Fibroblast of the conjunctiva (primary cell): Measurements from ENCODE around the gene MAVS.
"Not testable (repeated sequence)": the region's sequence is repeated elsewhere in the genome, so short reads cannot be mapped to it uniquely, and the experiment has no call there.

ENCODE experiments used
- DNase-seq: peaks from one replicate; pipeline ENCODE4 v3.0.0-alpha.2; 2010; ENCODE audit warnings: low read depth

Gene MAVS

DNA sequence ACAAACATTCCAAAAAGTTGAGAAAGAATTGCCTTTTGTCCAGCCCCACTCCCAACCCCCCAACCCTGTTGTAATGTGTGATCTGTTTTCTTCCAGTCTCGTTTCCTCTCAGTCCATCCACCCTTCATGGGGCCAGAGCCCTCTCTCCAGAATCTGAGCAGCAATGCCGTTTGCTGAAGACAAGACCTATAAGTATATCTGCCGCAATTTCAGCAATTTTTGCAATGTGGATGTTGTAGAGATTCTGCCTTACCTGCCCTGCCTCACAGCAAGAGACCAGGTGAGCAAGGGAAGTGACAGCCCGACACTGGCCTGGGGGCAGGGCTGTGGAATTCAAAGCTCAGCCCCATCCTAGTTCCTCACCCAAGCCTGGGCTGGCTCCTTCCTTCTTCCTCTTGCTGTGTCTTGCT lies 7.8 kb downstream of the MAVS start:
- DNase-seq, result no peak

DNA sequence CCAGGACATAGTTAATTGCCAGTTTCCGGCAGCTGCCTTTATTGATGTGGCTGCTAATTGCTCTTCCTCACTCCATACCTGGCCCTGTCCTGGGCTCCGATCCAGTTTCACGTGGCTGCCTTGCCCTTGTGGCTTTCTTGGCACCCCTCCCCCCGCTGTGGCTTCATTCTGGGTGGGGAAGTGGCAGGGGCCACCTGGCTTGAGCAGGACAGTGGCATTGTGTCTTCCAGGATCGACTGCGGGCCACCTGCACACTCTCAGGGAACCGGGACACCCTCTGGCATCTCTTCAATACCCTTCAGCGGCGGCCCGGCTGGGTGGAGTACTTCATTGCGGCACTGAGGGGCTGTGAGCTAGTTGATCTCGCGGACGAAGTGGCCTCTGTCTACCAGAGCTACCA lies 10.8 kb downstream of the MAVS start:
- DNase-seq, result no peak

DNA sequence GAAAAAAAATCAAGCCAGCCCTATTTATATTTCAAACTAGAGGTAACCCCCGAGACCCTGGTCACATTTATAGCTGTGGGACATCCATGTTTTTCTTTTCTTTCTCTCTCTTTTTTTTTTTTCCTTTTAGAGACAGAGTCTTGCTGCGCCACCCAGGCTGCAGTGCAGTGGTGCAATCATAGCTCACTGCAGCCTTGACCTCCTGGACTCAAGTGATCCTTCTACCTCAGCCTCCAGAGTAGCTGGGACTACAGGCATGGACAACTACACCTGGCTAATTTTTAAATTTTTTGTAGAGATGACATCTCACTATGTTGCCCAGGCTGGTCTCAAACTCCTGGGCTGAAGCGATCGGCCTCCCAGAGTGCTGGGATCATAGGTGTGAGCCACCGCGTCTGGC lies 12.1 kb downstream of the MAVS start:
- no peak for DNase-seq

DNA sequence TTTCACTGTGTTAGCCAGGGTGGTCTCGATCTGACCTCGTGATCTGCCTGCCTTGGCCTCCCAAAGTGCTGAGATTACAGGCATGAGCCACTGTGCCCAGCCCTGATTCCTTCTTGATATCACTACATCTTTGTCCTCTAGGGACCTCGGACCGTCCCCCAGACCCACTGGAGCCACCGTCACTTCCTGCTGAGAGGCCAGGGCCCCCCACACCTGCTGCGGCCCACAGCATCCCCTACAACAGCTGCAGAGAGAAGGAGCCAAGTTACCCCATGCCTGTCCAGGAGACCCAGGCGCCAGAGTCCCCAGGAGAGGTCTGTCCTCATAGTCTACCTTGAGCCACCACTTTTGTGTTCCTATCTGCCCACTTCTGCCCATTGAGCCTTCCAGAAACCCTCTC lies 14.6 kb downstream of the MAVS start:
- no peak for DNase-seq

DNA sequence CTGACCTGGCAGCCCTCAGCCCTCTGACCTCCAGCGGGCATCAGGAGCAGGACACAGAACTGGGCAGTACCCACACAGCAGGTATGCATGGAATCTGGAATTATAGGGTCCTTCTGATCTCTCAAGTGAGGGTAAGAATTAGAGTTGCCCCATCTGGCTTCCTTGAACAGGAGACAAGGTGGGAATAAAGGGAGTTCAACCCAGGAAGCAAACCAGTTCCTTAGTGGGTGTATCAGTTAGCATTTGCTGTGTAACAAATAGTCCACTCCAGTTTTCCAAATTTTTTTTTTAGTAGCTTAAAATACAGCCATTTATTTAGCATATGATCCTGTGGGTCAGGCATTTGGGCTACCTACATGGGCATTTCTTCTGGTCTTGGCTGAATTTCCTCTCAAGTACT lies 15.7 kb downstream of the MAVS start:
- no peak for DNase-seq

DNA sequence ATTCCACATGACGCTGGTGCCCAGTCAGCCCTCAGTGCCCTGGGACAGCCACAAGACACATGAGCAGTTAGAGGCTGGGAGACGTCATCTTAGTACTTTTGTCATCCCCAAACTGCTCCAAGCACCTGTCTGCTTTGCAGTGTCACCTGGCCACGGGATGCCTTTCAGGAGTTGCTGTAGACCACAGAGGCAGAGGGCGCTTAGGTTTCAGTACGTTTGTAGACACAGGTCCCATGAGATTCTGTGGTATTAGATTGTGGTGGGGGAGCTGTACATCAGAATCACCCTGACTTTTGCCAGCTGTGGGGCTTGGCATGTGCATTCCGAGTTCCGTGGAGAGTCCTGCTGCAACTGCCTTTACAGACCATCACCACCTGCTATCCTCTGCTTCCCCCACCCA lies 16.7 kb downstream of the MAVS start:
- no peak for DNase-seq

DNA sequence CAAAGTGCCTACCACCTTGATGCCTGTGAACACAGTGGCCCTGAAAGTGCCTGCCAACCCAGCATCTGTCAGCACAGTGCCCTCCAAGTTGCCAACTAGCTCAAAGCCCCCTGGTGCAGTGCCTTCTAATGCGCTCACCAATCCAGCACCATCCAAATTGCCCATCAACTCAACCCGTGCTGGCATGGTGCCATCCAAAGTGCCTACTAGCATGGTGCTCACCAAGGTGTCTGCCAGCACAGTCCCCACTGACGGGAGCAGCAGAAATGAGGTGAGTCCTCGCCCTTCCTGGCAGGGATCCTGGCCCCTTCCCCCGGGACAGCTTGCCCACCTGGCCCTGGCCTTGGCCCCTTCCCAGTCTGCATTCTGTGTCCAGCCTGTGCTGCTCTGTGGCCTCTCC lies 17.9 kb downstream of the MAVS start:
- no peak for DNase-seq

DNA sequence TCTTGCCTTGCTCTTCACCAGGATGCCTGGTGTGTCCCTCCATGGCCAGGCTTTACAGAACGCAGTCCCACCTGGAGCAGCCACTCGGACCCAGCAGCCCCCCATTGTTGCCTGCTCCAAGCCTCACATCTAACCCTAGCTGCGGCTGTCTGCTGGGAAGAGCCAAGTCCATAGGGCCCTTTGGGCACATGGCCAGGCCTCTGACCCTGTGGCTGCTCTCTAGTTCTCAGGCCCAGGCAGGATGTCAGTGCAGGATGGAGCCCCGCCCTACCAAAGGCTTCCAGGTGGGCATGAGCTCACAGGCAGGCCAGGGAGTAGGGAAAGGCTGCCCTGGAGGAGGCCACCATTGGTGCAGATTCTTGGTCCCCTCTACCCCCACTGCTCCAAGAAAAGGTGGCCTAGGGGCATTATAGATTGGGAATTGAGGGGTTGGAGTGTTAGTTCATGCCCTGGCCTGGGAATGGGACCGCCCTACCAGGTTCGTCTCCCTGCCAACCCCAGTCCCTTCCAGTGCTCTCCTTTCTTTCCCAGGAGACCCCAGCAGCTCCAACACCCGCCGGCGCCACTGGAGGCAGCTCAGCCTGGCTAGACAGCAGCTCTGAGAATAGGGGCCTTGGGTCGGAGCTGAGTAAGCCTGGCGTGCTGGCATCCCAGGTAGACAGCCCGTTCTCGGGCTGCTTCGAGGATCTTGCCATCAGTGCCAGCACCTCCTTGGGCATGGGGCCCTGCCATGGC lies 18.7 kb downstream of the MAVS start:
- DNase-seq, result no peak

DNA sequence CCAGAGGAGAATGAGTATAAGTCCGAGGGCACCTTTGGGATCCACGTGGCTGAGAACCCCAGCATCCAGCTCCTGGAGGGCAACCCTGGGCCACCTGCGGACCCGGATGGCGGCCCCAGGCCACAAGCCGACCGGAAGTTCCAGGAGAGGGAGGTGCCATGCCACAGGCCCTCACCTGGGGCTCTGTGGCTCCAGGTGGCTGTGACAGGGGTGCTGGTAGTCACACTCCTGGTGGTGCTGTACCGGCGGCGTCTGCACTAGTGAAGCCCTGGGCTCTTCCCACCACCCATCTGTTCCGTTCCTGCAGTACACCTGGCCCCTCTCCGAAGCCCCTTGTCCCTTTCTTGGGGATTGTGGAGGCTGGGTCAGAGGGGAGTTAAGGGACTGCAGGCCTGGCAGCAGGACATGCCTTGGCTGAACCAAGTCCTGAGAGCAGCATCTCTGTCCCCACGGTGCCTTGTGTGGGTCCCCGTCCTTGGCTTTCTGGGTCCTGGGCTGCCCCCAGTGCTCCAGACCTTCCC lies 19.3 kb downstream of the MAVS start:
- DNase-seq, result no peak

DNA sequence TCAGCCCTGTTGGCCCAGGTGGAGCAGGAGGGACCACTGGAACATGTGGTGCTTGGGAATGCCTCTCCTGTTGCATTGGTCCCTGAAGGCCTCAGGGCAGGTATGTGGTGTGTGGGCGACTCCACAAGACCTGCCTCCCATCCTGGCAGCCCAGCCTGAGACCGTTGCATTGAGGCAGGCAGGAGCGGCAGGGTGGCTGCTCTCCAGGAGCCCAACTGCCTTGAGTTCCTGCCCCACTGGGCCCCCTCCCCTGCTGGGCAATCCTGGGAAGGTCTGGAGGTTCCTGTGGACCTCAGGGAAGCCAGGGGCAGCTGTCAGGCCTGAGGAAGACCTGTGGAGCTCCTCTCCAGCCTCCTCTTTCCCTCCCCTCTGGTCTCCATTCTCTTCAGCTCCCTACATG lies 19.8 kb downstream of the MAVS start:
- no peak for DNase-seq

DNA sequence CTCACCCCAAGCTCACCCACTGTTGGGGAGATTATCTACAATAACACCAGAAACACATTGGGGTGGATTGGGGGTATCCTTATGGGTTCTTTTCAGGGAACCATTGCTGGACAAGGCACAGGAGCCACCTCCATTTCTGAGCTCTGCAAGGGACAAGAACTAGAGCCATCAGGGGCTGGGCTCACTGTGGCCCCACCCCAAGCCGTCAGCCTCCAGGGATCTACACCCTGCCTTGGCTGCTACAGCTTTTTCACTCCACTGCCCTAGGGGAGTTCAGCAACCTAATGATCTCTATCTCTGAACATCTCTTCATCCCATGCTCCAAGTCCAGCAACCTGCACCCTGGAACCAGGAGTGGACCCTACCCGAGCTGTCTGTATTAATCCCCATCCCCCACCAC lies 21.2 kb downstream of the MAVS start:
- DNase-seq, result no peak

DNA sequence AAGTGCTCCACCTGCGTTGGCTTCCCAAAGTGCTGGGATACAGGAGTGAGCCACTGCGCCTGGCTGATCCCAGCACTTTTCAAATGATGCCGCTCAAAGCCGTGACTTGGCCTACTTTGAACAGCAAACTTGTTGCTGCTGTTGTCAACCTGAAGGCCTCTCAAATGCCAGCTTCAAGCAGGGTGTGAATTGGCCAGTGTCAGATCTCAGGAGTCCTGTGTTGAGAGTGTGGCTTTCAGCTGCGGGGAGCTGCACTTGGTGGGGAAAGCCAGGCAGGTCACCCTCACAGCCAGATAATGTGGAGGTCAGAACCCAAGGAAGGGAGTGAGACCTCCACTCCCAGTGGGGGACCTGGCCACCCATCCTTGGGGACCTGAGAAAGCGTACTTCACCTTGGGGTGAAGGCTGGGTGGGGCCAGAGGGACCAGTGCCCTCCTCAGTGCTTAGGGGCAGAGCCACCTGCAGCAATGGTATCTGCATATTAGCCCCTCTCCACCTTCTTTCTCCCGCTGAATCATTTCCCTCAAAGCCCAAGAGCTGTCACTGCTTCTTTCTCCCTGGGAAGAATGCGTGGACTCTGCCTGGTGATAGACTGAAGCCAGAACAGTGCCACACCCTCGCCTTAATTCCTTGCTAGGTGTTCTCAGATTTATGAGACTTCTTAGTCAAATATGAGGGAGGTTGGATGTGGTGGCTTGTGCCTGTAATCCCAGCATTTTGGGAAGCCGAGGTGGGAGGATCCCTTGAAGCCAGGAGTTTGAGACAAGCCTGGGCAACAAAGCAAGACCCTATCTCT lies 23.4 kb downstream of the MAVS start:
- no peak for DNase-seq

DNA sequence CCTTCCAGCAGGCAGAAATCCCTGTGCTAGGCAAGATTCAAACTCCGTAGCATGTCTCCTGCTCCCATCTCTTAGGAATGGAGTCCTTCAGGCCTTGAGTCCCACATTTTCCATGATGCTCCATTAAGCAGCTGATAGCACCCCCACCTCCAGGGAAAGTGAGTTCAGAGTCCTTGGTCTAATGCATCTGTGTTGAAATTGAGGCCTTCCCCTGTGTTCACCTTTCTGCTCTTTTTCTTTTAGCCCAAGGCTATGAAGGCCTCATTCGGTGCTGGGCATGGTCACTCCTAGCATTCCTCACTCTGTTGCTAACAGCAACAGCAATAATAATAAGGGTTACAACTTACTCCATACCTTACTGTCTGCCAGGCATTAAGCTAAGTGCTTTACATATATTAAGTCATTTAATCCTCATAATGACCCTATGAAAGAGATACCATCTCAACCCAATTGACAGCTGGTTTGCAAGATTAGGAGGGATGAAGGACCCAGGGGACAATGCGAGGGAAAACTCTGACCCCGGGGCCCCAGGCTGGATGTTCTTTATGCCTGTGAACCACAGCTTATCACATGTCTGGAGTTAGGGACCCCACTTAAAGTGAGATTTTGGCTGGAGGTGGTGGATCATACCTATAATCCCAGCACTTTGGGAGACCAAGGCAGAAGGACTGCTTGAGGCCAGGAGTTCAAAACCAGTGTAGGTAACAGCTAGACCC lies 25.1 kb downstream of the MAVS start:
- DNase-seq, result no peak

DNA sequence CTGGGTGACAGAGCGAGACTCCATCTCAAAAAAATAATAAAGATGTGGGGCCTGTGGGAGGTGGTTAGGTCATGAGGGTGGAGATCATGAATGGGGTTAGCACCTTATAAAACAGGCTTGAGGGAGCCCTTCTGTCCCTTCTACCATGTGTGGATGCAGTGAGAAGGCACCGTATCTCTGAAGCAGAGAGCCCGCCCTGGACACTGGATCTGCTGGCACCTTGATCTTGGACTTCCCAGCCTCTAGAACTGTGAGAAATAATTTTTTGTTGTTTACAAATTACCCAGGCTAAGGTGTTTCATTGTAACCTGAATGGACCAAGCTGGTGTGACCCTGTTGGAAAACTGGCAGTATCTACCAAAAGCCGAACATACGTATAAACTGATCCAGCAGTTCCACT lies 26.9 kb downstream of the MAVS start:
- no peak for DNase-seq

DNA sequence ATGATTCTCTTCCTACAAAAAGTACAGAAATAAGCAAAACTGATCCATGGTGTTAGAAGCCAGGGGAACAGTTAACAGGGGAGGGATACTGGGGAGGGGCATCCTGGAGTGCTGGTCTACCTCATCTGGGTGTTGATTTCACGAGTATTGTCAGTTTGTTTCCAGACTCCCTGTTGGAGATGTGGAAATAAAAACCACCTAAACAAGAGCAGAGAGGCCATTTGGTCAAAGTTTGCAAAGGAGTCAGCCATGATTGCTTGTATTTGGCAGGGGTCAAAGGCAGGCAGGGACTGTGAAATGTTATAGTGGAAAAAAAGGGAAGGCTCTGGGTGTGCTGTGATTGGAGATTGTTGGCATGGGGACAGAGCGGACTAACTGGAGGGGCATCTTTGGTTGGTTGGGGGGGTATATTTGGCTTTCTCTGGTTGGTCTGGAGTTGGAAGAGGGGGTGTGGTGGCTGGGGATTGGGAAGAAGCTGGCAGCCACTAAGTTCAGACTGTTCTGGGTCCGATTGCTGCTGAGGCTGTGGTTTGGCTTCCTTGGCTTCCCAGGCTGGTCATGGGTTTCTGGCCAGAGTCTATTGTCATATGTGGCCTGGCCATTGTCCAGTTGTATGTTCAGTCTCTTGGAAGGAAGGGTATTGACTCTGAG lies 27.7 kb downstream of the MAVS start:
- no peak for DNase-seq

DNA sequence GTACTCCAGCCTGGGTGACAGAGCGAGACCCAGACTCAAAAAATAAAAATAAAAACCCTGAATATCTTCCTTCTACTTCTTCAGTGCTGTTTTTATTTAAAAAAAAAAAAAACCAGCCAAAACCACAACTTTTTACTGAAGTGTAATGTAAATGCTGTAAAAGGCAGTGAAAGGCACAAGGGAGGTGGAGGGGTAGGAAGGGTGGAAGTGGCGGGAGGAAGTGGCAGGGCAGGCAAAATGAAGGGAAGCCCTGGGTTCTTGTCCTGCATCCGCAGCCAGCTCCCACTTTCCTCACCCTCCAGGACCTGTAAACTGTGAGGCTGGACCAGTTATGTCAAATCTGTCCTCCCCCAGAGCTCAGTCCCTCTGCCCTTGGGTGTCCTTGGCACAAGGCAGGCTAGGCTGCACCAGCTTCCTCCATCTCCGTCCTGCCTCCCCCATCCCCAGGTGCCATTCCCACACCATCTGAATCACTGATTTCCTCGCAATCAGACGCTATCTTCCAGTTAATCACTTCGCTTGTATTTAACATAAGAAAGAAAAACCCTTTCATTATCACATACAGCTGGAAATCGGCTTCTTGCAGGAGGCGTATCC lies 28.8 kb downstream of the MAVS start:
- no peak for DNase-seq

DNA sequence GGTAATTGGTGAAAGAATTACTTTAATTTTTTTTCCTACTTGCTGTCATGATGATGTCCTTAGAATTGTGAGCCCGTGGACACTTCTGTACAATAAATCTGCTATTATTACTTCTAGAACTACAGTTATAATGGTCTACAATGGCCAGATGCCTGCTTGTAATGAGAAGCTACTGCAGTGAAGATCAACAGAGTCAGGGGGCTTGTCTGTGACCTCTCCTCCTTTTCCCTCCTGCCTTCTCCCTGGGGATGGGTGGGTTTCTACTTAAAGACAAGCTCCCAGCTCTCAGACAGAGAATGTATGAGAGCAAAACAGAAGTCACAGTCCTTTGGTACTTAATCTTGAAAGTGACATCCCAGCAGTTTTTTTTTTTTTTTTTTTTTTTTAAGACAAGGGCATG lies 29.4 kb downstream of the MAVS start:
- DNase-seq, result no peak

DNA sequence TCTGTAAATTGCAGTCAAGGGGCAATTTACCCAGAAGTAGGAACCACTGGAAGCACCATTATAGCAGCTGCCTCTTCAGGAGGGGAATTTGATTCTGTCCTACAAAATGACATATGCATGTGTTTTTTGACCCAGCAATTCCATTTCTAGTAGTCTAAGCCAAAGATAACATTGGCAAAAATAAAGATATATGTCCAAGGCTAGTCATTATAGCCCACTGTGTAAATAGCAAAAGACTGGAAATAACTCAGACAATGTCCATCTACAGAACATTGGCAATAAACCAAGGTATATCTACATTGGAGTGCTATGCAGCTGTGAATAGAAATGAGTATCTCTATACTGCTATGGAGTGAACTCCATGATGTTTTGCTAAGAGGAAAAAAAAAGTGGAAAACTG lies 30.0 kb downstream of the MAVS start:
- no peak for DNase-seq

DNA sequence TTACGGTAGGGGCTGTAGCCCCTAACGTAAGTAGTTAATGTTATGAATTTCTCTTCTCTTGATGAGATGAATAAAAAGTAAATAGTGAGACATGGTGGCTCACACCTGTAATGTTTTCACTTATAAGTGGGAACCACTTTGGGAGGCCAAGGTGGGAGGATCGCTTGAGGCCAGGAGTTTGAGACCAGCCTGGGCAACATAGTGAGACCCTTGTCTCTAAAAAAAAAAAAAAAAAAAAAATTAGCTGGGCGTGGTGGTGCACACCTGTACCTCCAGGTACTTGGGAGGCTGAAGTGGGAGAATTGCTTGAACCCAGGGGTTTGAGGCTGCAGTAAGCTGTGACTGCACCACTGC lies 32.3 kb downstream of the MAVS start:
- not testable (repeated sequence) for DNase-seq

DNA sequence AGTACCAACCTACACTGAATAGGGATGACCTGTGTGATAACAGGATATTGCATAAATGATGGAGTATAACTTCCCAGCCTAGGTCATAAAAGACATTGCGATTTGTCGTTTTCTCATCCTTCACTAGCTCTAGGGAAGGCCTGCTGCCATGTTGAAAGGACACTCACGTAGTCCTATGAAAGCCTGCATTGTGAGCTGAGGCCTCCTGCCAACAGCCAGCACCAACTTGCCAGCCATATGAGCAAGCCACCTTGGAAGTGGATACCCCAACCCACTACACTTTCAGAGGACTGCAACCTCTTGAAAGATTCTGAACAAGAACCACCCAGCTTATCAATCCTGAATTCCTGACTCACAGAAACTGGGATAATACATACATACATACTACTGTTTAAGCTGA lies 39.1 kb downstream of the MAVS start:
- DNase-seq, result no peak

DNA sequence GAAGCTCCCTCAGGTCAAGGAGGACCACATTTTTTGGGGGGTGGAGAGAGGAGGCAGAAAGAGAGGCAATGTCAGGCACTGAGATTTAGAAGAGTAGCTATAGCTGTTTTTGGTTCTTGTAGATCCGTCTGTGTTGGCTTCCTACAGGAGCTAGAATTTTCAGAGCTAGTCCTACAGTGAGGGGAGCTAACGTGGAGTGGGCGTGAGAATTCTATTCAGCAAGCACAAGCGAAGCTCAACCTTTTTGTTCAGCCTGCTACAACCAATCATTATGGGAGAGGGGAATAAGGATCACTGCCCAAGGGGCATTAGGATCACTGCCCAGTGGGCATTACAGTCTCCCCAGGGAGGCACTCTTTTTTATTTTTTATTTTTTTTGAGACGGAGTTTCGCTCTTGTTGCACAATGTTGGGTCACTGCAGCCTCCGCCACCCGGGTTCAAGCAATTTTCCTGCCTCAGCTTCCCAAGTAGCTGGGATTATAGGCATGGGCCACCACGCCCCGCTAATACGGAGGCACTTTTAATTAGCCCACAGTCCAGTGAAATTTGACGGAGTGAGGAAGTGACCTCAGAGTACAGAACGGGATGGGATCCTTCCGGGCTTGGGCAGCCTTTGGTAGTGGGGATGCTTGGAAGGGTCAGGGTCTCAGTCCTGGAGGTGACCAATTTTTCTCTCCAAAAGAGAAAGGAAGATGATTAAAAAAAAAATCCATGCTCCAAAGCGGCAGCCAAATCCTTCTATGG lies 41.4 kb downstream of the MAVS start:
- DNase-seq, result no peak
